IgD-negative memory B cell (primary cell): ENCODE data around the gene CORO2B. TPM values are rescaled to one million over a fixed set of nuclear protein-coding genes. Genes with fewer than 3 reads are reported as not detected.

Experiments
- H3K27ac Mint-ChIP-seq, 3 donors: one replicate each; pipeline ENCODE4 v1.8.0; 2020 to 2022; ENCODE audit warnings: mild to moderate bottlenecking in 3 of 3, mixed read lengths in 3 of 3, moderate library complexity in 1 of 3
- H3K27me3 Mint-ChIP-seq: one replicate; pipeline ENCODE4 v1.8.0; 2021; ENCODE audit warnings: mixed read lengths
- H3K36me3 Mint-ChIP-seq: one replicate; pipeline ENCODE4 v1.8.0; 2020; ENCODE audit warnings: mild to moderate bottlenecking, mixed read lengths
- H3K4me1 Mint-ChIP-seq, 3 donors: one replicate each; pipeline ENCODE4 v1.8.0; 2020 to 2022; ENCODE audit warnings: mixed read lengths in 3 of 3, mild to moderate bottlenecking in 1 of 3
- H3K4me3 Mint-ChIP-seq, 4 donors: one replicate each; pipeline ENCODE4 v1.8.0; 2020 to 2022; ENCODE audit warnings: mild to moderate bottlenecking in 4 of 4, mixed read lengths in 4 of 4, moderate library complexity in 3 of 4
- H3K9me3 Mint-ChIP-seq, 3 donors: one replicate each; pipeline ENCODE4 v1.8.0; 2020 to 2021; ENCODE audit warnings: mixed read lengths in 3 of 3, mild to moderate bottlenecking in 1 of 3
- polyA plus RNA-seq: library from polyadenylated mRNA; unstranded; fragments of 300-500 nt; fragmentation: Illumina TruSeq; gene quantifications from one replicate; pipeline ENCODE4 v1.2.3, GENCODE V29; 2021

CORO2B gene
- polyA plus RNA-seq, 1 donor from 2014 or later: 0.94 TPM

GRCh38 chr15:68550498-68551295 is 28.1 kb upstream of the CORO2B start:
- H3K27me3 Mint-ChIP-seq: peaks cover 18% of the 10 kb centered on the region
- H3K4me3 Mint-ChIP-seq: no peak overlapping the region
- H3K27ac Mint-ChIP-seq: no peak overlapping the region
- peaks cover 0 to 2% (median 0%) of the 10 kb centered on the region in 3 donors for H3K4me1 Mint-ChIP-seq
- no peaks in the 10 kb centered on the region for H3K36me3 Mint-ChIP-seq
- H3K9me3 Mint-ChIP-seq: peaks cover 0 to 1% (median 0%) of the 10 kb centered on the region in 3 donors

- H3K9me3 Mint-ChIP-seq: peaks cover 0 to 1% (median 0%) of the 10 kb centered on the region in 3 donors
- H3K36me3 Mint-ChIP-seq: no peaks in the 10 kb centered on the region
- H3K4me3 Mint-ChIP-seq: no peak overlapping the region
- no peak overlapping the region for H3K27ac Mint-ChIP-seq
- peaks cover 14% of the 10 kb centered on the region for H3K27me3 Mint-ChIP-seq
- peaks cover 0 to 2% (median 0%) of the 10 kb centered on the region in 3 donors for H3K4me1 Mint-ChIP-seq
Measured at GRCh38 chr15:68551296-68551635, 27.5 kb upstream of the CORO2B start.

GRCh38 chr15:68552344-68552743 is 26.4 kb upstream of the CORO2B start:
- H3K27me3 Mint-ChIP-seq: peaks cover 21% of the 10 kb centered on the region

GRCh38 chr15:68552773-68553172 is 26.0 kb upstream of the CORO2B start:
- Mint-ChIP-seq H3K4me3 (no peak overlapping the region), H3K4me1 (peaks cover 0 to 2% (median 0%) of the 10 kb centered on the region in 3 donors), H3K27ac (no peak overlapping the region), H3K9me3 (peaks cover 0 to 1% (median 0%) of the 10 kb centered on the region in 3 donors), H3K27me3 (peaks cover 23% of the 10 kb centered on the region), H3K36me3 (no peaks in the 10 kb centered on the region)

More at GRCh38 chr15:68552344-68552743, 26.4 kb upstream of the CORO2B start:
- Mint-ChIP-seq H3K4me1 (peaks cover 0 to 2% (median 0%) of the 10 kb centered on the region in 3 donors), H3K9me3 (peaks cover 0 to 1% (median 0%) of the 10 kb centered on the region in 3 donors), H3K4me3 (no peak overlapping the region), H3K27ac (no peak overlapping the region), H3K36me3 (no peaks in the 10 kb centered on the region)

GRCh38 chr15:68553314-68553993 is 25.3 kb upstream of the CORO2B start:
- Mint-ChIP-seq H3K4me3 (no peak overlapping the region), H3K27ac (no peak overlapping the region), H3K4me1 (peaks cover 0 to 2% (median 0%) of the 10 kb centered on the region in 3 donors), H3K9me3 (peaks cover 0 to 1% (median 0%) of the 10 kb centered on the region in 3 donors), H3K27me3 (peaks cover 29% of the 10 kb centered on the region), H3K36me3 (no peaks in the 10 kb centered on the region)

- H3K27ac Mint-ChIP-seq: no peak overlapping the region
- H3K36me3 Mint-ChIP-seq: no peaks in the 10 kb centered on the region
- H3K9me3 Mint-ChIP-seq: peaks cover 0 to 1% (median 0%) of the 10 kb centered on the region in 3 donors
- H3K27me3 Mint-ChIP-seq: peaks cover 36% of the 10 kb centered on the region
- H3K4me1 Mint-ChIP-seq: peaks cover 5 to 9% (median 6%) of the 10 kb centered on the region in 3 donors
- H3K4me3 Mint-ChIP-seq: no peak overlapping the region
Measured at GRCh38 chr15:68553994-68554720, 24.6 kb upstream of the CORO2B start.

GRCh38 chr15:68554721-68555678 is 23.8 kb upstream of the CORO2B start:
- Mint-ChIP-seq H3K27me3 (peaks cover 39% of the 10 kb centered on the region), H3K4me3 (no peak overlapping the region), H3K4me1 (peaks cover 11 to 16% (median 15%) of the 10 kb centered on the region in 3 donors), H3K27ac (no peak overlapping the region), H3K36me3 (no peaks in the 10 kb centered on the region), H3K9me3 (peaks cover 0 to 3% (median 0%) of the 10 kb centered on the region in 3 donors)

GRCh38 chr15:68555679-68556037 is 23.1 kb upstream of the CORO2B start:
- peaks cover 13 to 20% (median 15%) of the 10 kb centered on the region in 3 donors for H3K4me1 Mint-ChIP-seq
- H3K4me3 Mint-ChIP-seq: no peak overlapping the region
- peaks cover 0 to 1% (median 0%) of the 10 kb centered on the region in 3 donors for H3K9me3 Mint-ChIP-seq
- H3K36me3 Mint-ChIP-seq: no peaks in the 10 kb centered on the region
- peaks cover 36% of the 10 kb centered on the region for H3K27me3 Mint-ChIP-seq
- H3K27ac Mint-ChIP-seq: no peak overlapping the region

GRCh38 chr15:68556139-68556990 is 22.4 kb upstream of the CORO2B start:
- H3K27me3 Mint-ChIP-seq: peaks cover 36% of the 10 kb centered on the region
- H3K4me1 Mint-ChIP-seq: peaks cover 14 to 21% (median 15%) of the 10 kb centered on the region in 3 donors
- H3K9me3 Mint-ChIP-seq: peaks cover 0 to 1% (median 0%) of the 10 kb centered on the region in 3 donors
- H3K4me3 Mint-ChIP-seq: no peak overlapping the region
- H3K36me3 Mint-ChIP-seq: no peaks in the 10 kb centered on the region
- no peak overlapping the region for H3K27ac Mint-ChIP-seq

- no peak overlapping the region for H3K27ac Mint-ChIP-seq
- H3K4me1 Mint-ChIP-seq: peaks cover 14 to 25% (median 19%) of the 10 kb centered on the region in 3 donors
- H3K36me3 Mint-ChIP-seq: no peaks in the 10 kb centered on the region
- peaks cover 34% of the 10 kb centered on the region for H3K27me3 Mint-ChIP-seq
- no peak overlapping the region for H3K4me3 Mint-ChIP-seq
- H3K9me3 Mint-ChIP-seq: peaks cover 0 to 1% (median 0%) of the 10 kb centered on the region in 3 donors
Measured at GRCh38 chr15:68557469-68558317, 21.1 kb upstream of the CORO2B start.

- peak overlapping the region in 1 of 3 donors; percentile 5 for H3K27ac Mint-ChIP-seq
- H3K4me1 Mint-ChIP-seq: peaks cover 14 to 25% (median 19%) of the 10 kb centered on the region in 3 donors
- H3K4me3 Mint-ChIP-seq: peak overlapping the region; percentile 75 to 94 (median 85)
- H3K27me3 Mint-ChIP-seq: peaks cover 33% of the 10 kb centered on the region
- H3K36me3 Mint-ChIP-seq: no peaks in the 10 kb centered on the region
- H3K9me3 Mint-ChIP-seq: peaks cover 0 to 1% (median 0%) of the 10 kb centered on the region in 3 donors
Measured at GRCh38 chr15:68558318-68559305, 20.2 kb upstream of the CORO2B start.
